ENCODE results near the gene RBMS3. TPM values are rescaled to one million over a fixed set of nuclear protein-coding genes. Genes with fewer than 3 reads are reported as not detected.

Gene RBMS3
- total RNA-seq, 2 experiments from 2014 or later = 0.25 to 0.27 TPM

- ChIA-PET POLR2A (no interaction called here), CTCF (no interaction called here)
- Mint-ChIP-seq H3K4me1 (no peaks in the 10 kb centered on the region), H3K27ac (no peak overlapping the region), H3K27me3 (no peaks in the 10 kb centered on the region), H3K9me3 (no peaks in the 10 kb centered on the region), H3K4me3 (no peak overlapping the region), H3K36me3 (ENCODE audit: low read depth) (no peaks in the 10 kb centered on the region)
- DNase-seq = no peak
Observed at GRCh38 chr3:29637068-29637467, 356.2 kb downstream of the RBMS3 start.

- DNase-seq = no peak
- H3K36me3 Mint-ChIP-seq (ENCODE audit: low read depth) = no peaks in the 10 kb centered on the region
- ChIA-PET CTCF (no interaction called here), POLR2A (no interaction called here)
- no peak overlapping the region for H3K4me3 Mint-ChIP-seq
- H3K27me3 Mint-ChIP-seq = no peaks in the 10 kb centered on the region
- H3K27ac Mint-ChIP-seq = no peak overlapping the region
- no peaks in the 10 kb centered on the region for H3K4me1 Mint-ChIP-seq
- no peaks in the 10 kb centered on the region for H3K9me3 Mint-ChIP-seq
Observed at GRCh38 chr3:29639578-29640290, 358.9 kb downstream of the RBMS3 start.

- POLR2A ChIA-PET = no interaction called here
- H3K27me3 Mint-ChIP-seq = no peaks in the 10 kb centered on the region
Observed at GRCh38 chr3:29642393-29643033, 361.6 kb downstream of the RBMS3 start.

GRCh38 chr3:29643034-29643425, 362.2 kb downstream of the RBMS3 start:
- Mint-ChIP-seq H3K4me1 (no peaks in the 10 kb centered on the region), H3K27me3 (no peaks in the 10 kb centered on the region), H3K4me3 (no peak overlapping the region), H3K9me3 (no peaks in the 10 kb centered on the region), H3K36me3 (ENCODE audit: low read depth) (no peaks in the 10 kb centered on the region), H3K27ac (no peak overlapping the region)
- ChIA-PET CTCF (no interaction called here), POLR2A (no interaction called here)
- DNase-seq = no peak

More at GRCh38 chr3:29642393-29643033, 361.6 kb downstream of the RBMS3 start:
- no peaks in the 10 kb centered on the region for H3K9me3 Mint-ChIP-seq
- CTCF ChIA-PET = no interaction called here
- H3K27ac Mint-ChIP-seq = no peak overlapping the region
- H3K4me3 Mint-ChIP-seq = no peak overlapping the region
- H3K36me3 Mint-ChIP-seq (ENCODE audit: low read depth) = no peaks in the 10 kb centered on the region
- no peak for DNase-seq
- no peaks in the 10 kb centered on the region for H3K4me1 Mint-ChIP-seq

- H3K27me3 Mint-ChIP-seq = no peaks in the 10 kb centered on the region
- DNase-seq = no peak
- no peaks in the 10 kb centered on the region for H3K9me3 Mint-ChIP-seq
Observed at GRCh38 chr3:29644261-29644660, 363.4 kb downstream of the RBMS3 start.

GRCh38 chr3:29644956-29645636, 364.2 kb downstream of the RBMS3 start:
- Mint-ChIP-seq H3K9me3 (no peaks in the 10 kb centered on the region), H3K27me3 (peaks cover 2% of the 10 kb centered on the region), H3K36me3 (ENCODE audit: low read depth) (no peaks in the 10 kb centered on the region), H3K4me1 (no peaks in the 10 kb centered on the region), H3K4me3 (no peak overlapping the region), H3K27ac (no peak overlapping the region)
- no peak for DNase-seq
- ChIA-PET POLR2A (no interaction called here), CTCF (no interaction called here)

More at GRCh38 chr3:29644261-29644660, 363.4 kb downstream of the RBMS3 start:
- ChIA-PET POLR2A (no interaction called here), CTCF (no interaction called here)
- no peaks in the 10 kb centered on the region for H3K36me3 Mint-ChIP-seq (ENCODE audit: low read depth)
- H3K4me1 Mint-ChIP-seq = no peaks in the 10 kb centered on the region
- H3K4me3 Mint-ChIP-seq = no peak overlapping the region
- no peak overlapping the region for H3K27ac Mint-ChIP-seq

- DNase-seq = no peak
- no peak overlapping the region for H3K4me3 Mint-ChIP-seq
- H3K4me1 Mint-ChIP-seq = no peaks in the 10 kb centered on the region
- CTCF ChIA-PET = no interaction called here
- H3K27ac Mint-ChIP-seq = no peak overlapping the region
- peaks cover 2% of the 10 kb centered on the region for H3K27me3 Mint-ChIP-seq
- POLR2A ChIA-PET = no interaction called here
- no peaks in the 10 kb centered on the region for H3K9me3 Mint-ChIP-seq
- H3K36me3 Mint-ChIP-seq (ENCODE audit: low read depth) = no peaks in the 10 kb centered on the region
Observed at GRCh38 chr3:29646043-29646442, 365.2 kb downstream of the RBMS3 start.

GRCh38 chr3:29649815-29650547, 369.1 kb downstream of the RBMS3 start:
- Mint-ChIP-seq H3K36me3 (ENCODE audit: low read depth) (no peaks in the 10 kb centered on the region), H3K9me3 (no peaks in the 10 kb centered on the region), H3K4me3 (no peak overlapping the region), H3K27me3 (peaks cover 2% of the 10 kb centered on the region), H3K4me1 (no peaks in the 10 kb centered on the region), H3K27ac (no peak overlapping the region)
- ChIA-PET POLR2A (no interaction called here), CTCF (no interaction called here)
- DNase-seq = no peak

GRCh38 chr3:29653680-29654079, 372.8 kb downstream of the RBMS3 start:
- H3K4me1 Mint-ChIP-seq = no peaks in the 10 kb centered on the region
- no peaks in the 10 kb centered on the region for H3K36me3 Mint-ChIP-seq (ENCODE audit: low read depth)
- no peak for DNase-seq
- POLR2A ChIA-PET = no interaction called here
- H3K27me3 Mint-ChIP-seq = peaks cover 2% of the 10 kb centered on the region
- no peak overlapping the region for H3K4me3 Mint-ChIP-seq
- H3K9me3 Mint-ChIP-seq = no peaks in the 10 kb centered on the region
- CTCF ChIA-PET = no interaction called here
- H3K27ac Mint-ChIP-seq = no peak overlapping the region

- ChIA-PET POLR2A (no interaction called here), CTCF (no interaction called here)
- Mint-ChIP-seq H3K27ac (no peak overlapping the region), H3K4me3 (no peak overlapping the region), H3K4me1 (no peaks in the 10 kb centered on the region), H3K9me3 (no peaks in the 10 kb centered on the region), H3K36me3 (ENCODE audit: low read depth) (no peaks in the 10 kb centered on the region), H3K27me3 (no peaks in the 10 kb centered on the region)
- no peak for DNase-seq
Observed at GRCh38 chr3:29655015-29655747, 374.3 kb downstream of the RBMS3 start.

- H3K4me1 Mint-ChIP-seq = no peaks in the 10 kb centered on the region
- H3K36me3 Mint-ChIP-seq (ENCODE audit: low read depth) = no peaks in the 10 kb centered on the region
- no peaks in the 10 kb centered on the region for H3K9me3 Mint-ChIP-seq
- H3K4me3 Mint-ChIP-seq = no peak overlapping the region
- no peak for DNase-seq
- H3K27ac Mint-ChIP-seq = no peak overlapping the region
- ChIA-PET CTCF (no interaction called here), POLR2A (no interaction called here)
- no peaks in the 10 kb centered on the region for H3K27me3 Mint-ChIP-seq
Observed at GRCh38 chr3:29665688-29666087, 384.8 kb downstream of the RBMS3 start.

GRCh38 chr3:29668233-29668632, 387.4 kb downstream of the RBMS3 start:
- CTCF ChIA-PET = no interaction called here
- Mint-ChIP-seq H3K4me1 (no peaks in the 10 kb centered on the region), H3K9me3 (peaks cover 3% of the 10 kb centered on the region)

GRCh38 chr3:29668728-29669127, 387.9 kb downstream of the RBMS3 start:
- H3K27me3 Mint-ChIP-seq = no peaks in the 10 kb centered on the region
- no peaks in the 10 kb centered on the region for H3K4me1 Mint-ChIP-seq
- CTCF ChIA-PET = no interaction called here
- DNase-seq = no peak
- H3K4me3 Mint-ChIP-seq = no peak overlapping the region
- peaks cover 3% of the 10 kb centered on the region for H3K9me3 Mint-ChIP-seq
- POLR2A ChIA-PET = no interaction called here
- H3K27ac Mint-ChIP-seq = no peak overlapping the region
- no peaks in the 10 kb centered on the region for H3K36me3 Mint-ChIP-seq (ENCODE audit: low read depth)

More at GRCh38 chr3:29668233-29668632, 387.4 kb downstream of the RBMS3 start:
- Mint-ChIP-seq H3K4me3 (no peak overlapping the region), H3K27ac (no peak overlapping the region), H3K27me3 (no peaks in the 10 kb centered on the region), H3K36me3 (ENCODE audit: low read depth) (no peaks in the 10 kb centered on the region)
- no peak for DNase-seq
- POLR2A ChIA-PET = no interaction called here
